22Rv1 (cell line): Measurements from ENCODE around the gene USB1.

Source experiments
- CTCF ChIP-seq: fragments of 450-650 bp; IDR thresholded peaks from 2 replicates; pipeline ENCODE4 v1.5.1; 2017; ENCODE audit warnings: mild to moderate bottlenecking
- ZFX ChIP-seq: fragments of 450-650 bp; IDR thresholded peaks from 2 replicates; pipeline ENCODE4 v1.6.1; 2017; ENCODE audit warnings: antibody characterized with exemption, borderline replicate concordance

- TF ChIP-seq CTCF (no peak), ZFX (no peak)
These were observed 29.4 kb upstream of the USB1 start for GRCh38 chr16:57971848-57972247.
